Small intestine (tissue), 7 donors: ENCODE data around the gene CDPF1. TPM values are rescaled to one million over a fixed set of nuclear protein-coding genes. Genes with fewer than 3 reads are reported as not detected.
A peak's percentile ranks its signal among the peaks of the same experiment; 100 is the strongest.

Experiments
- DNase-seq, 2 donors: peaks; one replicate each; pipeline versions ENCODE4 v3.0.0 to v3.0.0-alpha.2; 2013
- FAIRE-seq: peaks from 2 replicates; lab custom pipeline; 2012; peaks lifted over from hg19 to GRCh38; lab: Jason Lieb, UNC
- H3K27ac ChIP-seq, 3 donors: one replicate each; pipeline ENCODE4 v1.5.1; 2013; ENCODE audit warnings: low read length in 2 of 3, mild to moderate bottlenecking in 2 of 3, control low read depth in 1 of 3, inconsistent platforms in 1 of 3, low read depth in 1 of 3, moderate library complexity in 1 of 3
- H3K27me3 ChIP-seq, 3 donors: one replicate each; pipeline ENCODE4 v1.6.1; 2013; ENCODE audit warnings: low read length in 3 of 3, inconsistent platforms in 1 of 3; ENCODE audit not compliant: control insufficient read depth in 3 of 3, insufficient read depth in 3 of 3
- H3K36me3 ChIP-seq, 3 donors: one replicate each; pipeline ENCODE4 v1.6.1; 2013; ENCODE audit warnings: low read length in 3 of 3, inconsistent platforms in 1 of 3, low read depth in 1 of 3, mild to moderate bottlenecking in 1 of 3, moderate library complexity in 1 of 3; ENCODE audit not compliant: control insufficient read depth in 3 of 3, insufficient read depth in 2 of 3
- H3K4me1 ChIP-seq, 3 donors: one replicate each; pipeline ENCODE4 v1.6.1; 2013; ENCODE audit warnings: low read length in 2 of 3, inconsistent platforms in 1 of 3, low read depth in 1 of 3, mild to moderate bottlenecking in 1 of 3, moderate library complexity in 1 of 3; ENCODE audit not compliant: control insufficient read depth in 3 of 3, insufficient read depth in 2 of 3
- H3K4me3 ChIP-seq, 3 donors: one replicate each; pipeline ENCODE4 v1.5.1; 2013; ENCODE audit warnings: low read length in 3 of 3, control low read depth in 1 of 3, inconsistent platforms in 1 of 3, low read depth in 1 of 3, mild to moderate bottlenecking in 1 of 3, moderate library complexity in 1 of 3
- H3K9me3 ChIP-seq, 2 donors: one replicate each; pipeline ENCODE4 v1.6.1; 2013; ENCODE audit warnings: low read depth in 1 of 2, low read length in 1 of 2; ENCODE audit not compliant: control insufficient read depth in 2 of 2, insufficient read depth in 1 of 2
- WGBS, 3 donors: extraction: QIAGEN DNeasy Blood & Tissue Kit; methylation state at CpG; one replicate each; pipeline ENCODE4 v1.1.7; 2013; 5-methylcytosine and 5-hydroxymethylcytosine counted together
- polyA plus RNA-seq, 4 donors: library from polyadenylated mRNA; stranded (reverse) in 3 of 4; unstranded in 1 of 4; fragments of 200-250 nt in 3 of 4; fragments of 120-200 nt in 1 of 4; gene quantifications; one replicate each; pipeline versions ENCODE4 v1.2.1 to v1.2.3, GENCODE V29; 2013
- donor health status: healthy with polysubstance abuse.
- donor health status: control.
- donor health status: control.
- donor health status: Bipolar disorder and iron deficiency.
- donor health status: healthy.

Gene CDPF1
- polyA plus RNA-seq, 4 donors = 7.4 to 13.2 (median 11.5) TPM

GRCh38 chr22:46293577-46294260 lies 43.6 kb upstream of the CDPF1 start:
- H3K4me1 ChIP-seq = peaks cover 3 to 18% (median 4%) of the 10 kb centered on the region in 3 donors
- H3K36me3 ChIP-seq = peaks cover 11 to 63% (median 24%) of the 10 kb centered on the region in 3 donors
- no peak overlapping the region for H3K4me3 ChIP-seq
- H3K27ac ChIP-seq = no peak overlapping the region
- DNase-seq (no peak), FAIRE-seq (no peak)
- WGBS, 3 donors = 73 to 86% (median 82%) methylated on average over 11 of the region's 11 CpGs
- H3K27me3 ChIP-seq = no peaks in the 10 kb centered on the region
- H3K9me3 ChIP-seq = peaks cover 0 to 4% of the 10 kb centered on the region in 2 donors

- Histone ChIP-seq H3K4me1 (peaks cover 3 to 15% (median 4%) of the 10 kb centered on the region in 3 donors), H3K9me3 (peaks cover 0 to 4% of the 10 kb centered on the region in 2 donors), H3K27me3 (no peaks in the 10 kb centered on the region), H3K36me3 (peaks cover 11 to 68% (median 24%) of the 10 kb centered on the region in 3 donors), H3K4me3 (no peak overlapping the region), H3K27ac (peak overlapping the region in 1 of 3 donors; percentile 43)
- no peak for FAIRE-seq
- no peak for DNase-seq
- 87 to 91% (median 87%) methylated on average over 14 of the region's 14 CpGs for WGBS, 3 donors
Measured at GRCh38 chr22:46292732-46293131, 42.6 kb upstream of the CDPF1 start.

DNA sequence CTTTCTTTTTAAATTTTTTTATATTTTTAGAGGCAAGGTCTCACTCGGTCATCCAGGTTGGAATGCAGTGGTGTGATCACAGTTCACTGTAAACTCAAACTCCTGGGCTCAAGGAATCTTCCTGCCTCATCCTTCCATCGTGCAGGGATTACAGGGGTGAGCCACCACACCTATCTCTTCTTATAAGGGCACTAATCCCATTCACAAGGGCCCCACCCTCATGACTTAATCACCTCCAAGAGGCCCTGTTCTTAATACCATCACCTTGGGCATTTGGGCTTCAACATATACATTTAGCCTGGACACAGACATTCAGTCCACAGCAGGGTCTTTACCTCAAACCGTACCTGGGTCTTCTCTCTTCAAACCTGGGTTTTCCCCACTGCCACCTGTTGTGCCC lies 42.1 kb upstream of the CDPF1 start:
- H3K9me3 ChIP-seq = peaks cover 0 to 4% of the 10 kb centered on the region in 2 donors
- peak overlapping the region in 1 of 3 donors; percentile 43 for H3K27ac ChIP-seq
- H3K4me1 ChIP-seq = peaks cover 3 to 11% (median 4%) of the 10 kb centered on the region in 3 donors
- DNase-seq (no peak), FAIRE-seq (no peak)
- peaks cover 14 to 74% (median 24%) of the 10 kb centered on the region in 3 donors for H3K36me3 ChIP-seq
- WGBS, 3 donors = 92 to 97% (median 94%) methylated on average over 3 of the region's 3 CpGs
- no peaks in the 10 kb centered on the region for H3K27me3 ChIP-seq
- H3K4me3 ChIP-seq = no peak overlapping the region

DNA sequence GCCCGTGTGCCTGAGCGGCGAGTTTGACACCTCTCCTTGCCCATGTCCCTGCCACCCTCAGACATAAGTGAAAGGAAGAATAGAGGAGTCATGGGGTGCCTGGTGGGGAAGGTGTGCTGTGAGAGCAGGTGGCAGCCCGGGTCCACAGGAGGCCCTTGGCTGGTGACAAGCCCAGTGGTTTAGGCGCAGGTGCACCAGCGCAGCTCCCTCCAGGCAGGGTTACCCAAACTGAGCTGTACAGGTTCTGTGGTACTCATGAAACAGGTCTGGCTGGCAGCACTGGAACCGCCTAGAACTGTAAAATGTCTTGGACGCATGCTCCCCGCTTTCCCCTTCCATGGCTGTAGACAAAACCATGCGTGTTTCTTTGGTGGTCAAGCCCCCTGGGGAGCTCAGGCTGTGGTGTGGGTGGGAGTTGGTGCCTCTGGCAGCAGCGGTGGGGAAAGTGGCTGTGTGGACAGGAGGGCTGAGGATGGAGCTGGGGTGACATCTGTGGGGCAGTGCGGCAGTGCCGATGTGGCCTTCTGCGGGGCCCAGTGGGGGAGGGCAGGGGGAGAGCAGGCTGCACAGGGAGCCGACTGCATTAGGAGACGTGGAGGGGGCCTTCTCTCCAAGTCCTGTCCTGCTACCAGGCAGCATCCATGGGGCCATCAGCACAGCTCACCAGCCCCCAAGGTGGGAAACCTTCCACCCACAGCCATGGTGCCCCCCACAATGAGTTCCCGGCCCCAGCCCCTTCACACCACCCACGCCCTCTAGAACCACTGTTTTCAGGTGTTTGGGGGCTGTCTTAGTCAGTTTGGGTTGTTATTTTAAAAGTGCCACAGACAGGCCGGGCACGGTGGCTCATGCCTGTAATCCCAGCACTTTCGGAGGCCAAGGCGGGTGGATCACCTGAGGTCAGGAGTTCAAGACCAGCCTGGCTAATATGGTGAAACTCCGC lies 41.0 kb upstream of the CDPF1 start:
- WGBS, 3 donors = 95 to 98% (median 96%) methylated on average over 21 to 23 of the region's 23 CpGs
- H3K36me3 ChIP-seq = peaks cover 14 to 84% (median 30%) of the 10 kb centered on the region in 3 donors

GRCh38 chr22:46290121-46290842 lies 40.2 kb upstream of the CDPF1 start:
- no peaks in the 10 kb centered on the region for H3K4me1 ChIP-seq
- DNase-seq = no peak
- no peaks in the 10 kb centered on the region for H3K27me3 ChIP-seq
- H3K9me3 ChIP-seq = peaks cover 0 to 4% of the 10 kb centered on the region in 2 donors
- no peak overlapping the region for H3K4me3 ChIP-seq
- peak overlapping the region in 1 of 3 donors; percentile 12 for H3K27ac ChIP-seq
- 93 to 95% (median 95%) methylated on average over 17 of the region's 17 CpGs for whole genome bisulfite sequencing, 3 donors
- peaks cover 14 to 92% (median 33%) of the 10 kb centered on the region in 3 donors for H3K36me3 ChIP-seq
- FAIRE-seq = no peak

More for the DNA sequence above, 41.0 kb upstream of the CDPF1 start:
- Histone ChIP-seq H3K9me3 (peaks cover 0 to 4% of the 10 kb centered on the region in 2 donors), H3K4me3 (no peak overlapping the region), H3K4me1 (peaks cover 0 to 7% (median 4%) of the 10 kb centered on the region in 3 donors), H3K27me3 (no peaks in the 10 kb centered on the region), H3K27ac (no peak overlapping the region)
- FAIRE-seq (no peak), DNase-seq (no peak)

- 88 to 95% (median 94%) methylated on average over 28 to 33 of the region's 33 CpGs for WGBS, 3 donors
- peaks cover 0 to 4% of the 10 kb centered on the region in 2 donors for H3K9me3 ChIP-seq
- FAIRE-seq = no peak
- peaks cover 14 to 98% (median 40%) of the 10 kb centered on the region in 3 donors for H3K36me3 ChIP-seq
- no peaks in the 10 kb centered on the region for H3K27me3 ChIP-seq
- H3K27ac ChIP-seq = no peak overlapping the region
- DNase-seq = no peak
- no peak overlapping the region for H3K4me3 ChIP-seq
- no peaks in the 10 kb centered on the region for H3K4me1 ChIP-seq
Measured at GRCh38 chr22:46289244-46289891, 39.3 kb upstream of the CDPF1 start.

DNA sequence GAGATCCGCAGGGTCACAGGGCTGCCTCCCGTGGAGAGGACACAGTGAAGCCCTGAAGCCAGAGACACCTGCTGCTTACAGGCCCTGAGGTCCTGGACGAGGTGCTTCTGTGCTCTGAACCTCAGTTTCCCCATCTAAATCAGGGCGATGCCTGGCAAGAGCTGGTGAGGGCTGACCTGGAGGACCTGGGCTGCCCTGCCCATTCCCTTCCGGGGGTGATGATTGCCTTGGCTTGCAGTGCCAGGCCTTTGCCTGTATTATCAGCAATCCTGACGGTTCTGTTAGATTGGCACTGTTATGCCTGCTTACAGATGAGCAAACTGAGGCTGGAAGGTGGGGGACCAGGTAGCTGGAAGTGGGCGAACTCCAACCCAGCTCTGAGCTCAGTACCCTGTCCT lies 38.8 kb upstream of the CDPF1 start:
- peaks cover 0 to 4% of the 10 kb centered on the region in 2 donors for H3K9me3 ChIP-seq
- no peaks in the 10 kb centered on the region for H3K4me1 ChIP-seq
- peak overlapping the region in 1 of 3 donors; percentile 43 for H3K27ac ChIP-seq
- FAIRE-seq (no peak), DNase-seq (no peak)
- no peak overlapping the region for H3K4me3 ChIP-seq
- no peaks in the 10 kb centered on the region for H3K27me3 ChIP-seq
- peaks cover 14 to 98% (median 44%) of the 10 kb centered on the region in 3 donors for H3K36me3 ChIP-seq
- WGBS, 3 donors = 90 to 91% (median 91%) methylated on average over 7 of the region's 7 CpGs
